Glutamatergic neuron (in vitro differentiated cells): ENCODE measurements around the gene UTS2. TPM values are rescaled to one million over a fixed set of nuclear protein-coding genes. Genes with fewer than 3 reads are reported as not detected.

Experiments used
- DNase-seq: peaks from one replicate; pipeline ENCODE4 v3.0.0; 2022
- H3K27ac Mint-ChIP-seq: one replicate; pipeline ENCODE4 v1.8.0; 2020; ENCODE audit warnings: mild to moderate bottlenecking, mixed read lengths, inconsistent platforms; ENCODE audit not compliant: unreplicated experiment
- H3K27me3 Mint-ChIP-seq: one replicate; pipeline ENCODE4 v1.8.0; 2020; ENCODE audit warnings: mild to moderate bottlenecking, moderate library complexity, mixed read lengths, inconsistent platforms; ENCODE audit not compliant: unreplicated experiment
- H3K36me3 Mint-ChIP-seq: one replicate; pipeline ENCODE4 v1.8.0; 2020; ENCODE audit warnings: mild to moderate bottlenecking, mixed read lengths, inconsistent platforms; ENCODE audit not compliant: unreplicated experiment
- H3K4me1 Mint-ChIP-seq: one replicate; pipeline ENCODE4 v1.8.0; 2020; ENCODE audit warnings: mild to moderate bottlenecking, low read depth, mixed read lengths, inconsistent platforms; ENCODE audit not compliant: unreplicated experiment
- H3K4me3 Mint-ChIP-seq: one replicate; pipeline ENCODE4 v1.8.0; 2020; ENCODE audit warnings: mild to moderate bottlenecking, mixed read lengths, inconsistent platforms; ENCODE audit not compliant: unreplicated experiment
- H3K9me3 Mint-ChIP-seq: one replicate; pipeline ENCODE4 v1.8.0; 2020; ENCODE audit warnings: mild to moderate bottlenecking, moderate library complexity, mixed read lengths, inconsistent platforms; ENCODE audit not compliant: unreplicated experiment
- CTCF ChIP-seq: fragments of 200-600 bp; sonication (generic); IDR thresholded peaks from one replicate; pipeline ENCODE4 v1.5.0; 2021; ENCODE audit not compliant: partially characterized antibody, unreplicated experiment
- total RNA-seq: library from RNA; stranded (reverse); fragmentation: NEBNext Ultra II Directional; extraction: Animal tissue kit (Norgen Biotek cat#: 25700); gene quantifications from one replicate; pipeline ENCODE4 v1.2.1, GENCODE V29; 2021; ENCODE audit not compliant: unreplicated experiment

UTS2 gene
- total RNA-seq, 1 donor from 2014 or later: not detected

- no peak overlapping the region for H3K4me3 Mint-ChIP-seq
- H3K27me3 Mint-ChIP-seq: peaks cover 1% of the 10 kb centered on the region
- no peak for TF ChIP-seq CTCF
- peaks cover 3% of the 10 kb centered on the region for H3K9me3 Mint-ChIP-seq
- no peaks in the 10 kb centered on the region for H3K36me3 Mint-ChIP-seq
- DNase-seq: no peak
- no peaks in the 10 kb centered on the region for H3K4me1 Mint-ChIP-seq
- H3K27ac Mint-ChIP-seq: no peak overlapping the region
These were observed 40.8 kb upstream of the UTS2 start for GRCh38 chr1:7893529-7894180.

- TF ChIP-seq CTCF: no peak
- no peak overlapping the region for H3K4me3 Mint-ChIP-seq
- no peak for DNase-seq
- H3K9me3 Mint-ChIP-seq: peaks cover 3% of the 10 kb centered on the region
- no peaks in the 10 kb centered on the region for H3K27me3 Mint-ChIP-seq
- H3K27ac Mint-ChIP-seq: no peak overlapping the region
- H3K4me1 Mint-ChIP-seq: no peaks in the 10 kb centered on the region
- no peaks in the 10 kb centered on the region for H3K36me3 Mint-ChIP-seq
These were observed 38.9 kb upstream of the UTS2 start for GRCh38 chr1:7891804-7892203.

- Mint-ChIP-seq H3K36me3 (no peaks in the 10 kb centered on the region), H3K4me1 (no peaks in the 10 kb centered on the region), H3K27ac (no peak overlapping the region), H3K27me3 (no peaks in the 10 kb centered on the region), H3K4me3 (no peak overlapping the region), H3K9me3 (peaks cover 3% of the 10 kb centered on the region)
- no peak for DNase-seq
- TF ChIP-seq CTCF: no peak
These were observed 38.0 kb upstream of the UTS2 start for GRCh38 chr1:7890853-7891252.

GRCh38 chr1:7888248-7889081 lies 35.6 kb upstream of the UTS2 start:
- Mint-ChIP-seq H3K27ac (no peak overlapping the region), H3K4me1 (no peaks in the 10 kb centered on the region), H3K4me3 (no peak overlapping the region), H3K36me3 (no peaks in the 10 kb centered on the region), H3K9me3 (no peaks in the 10 kb centered on the region), H3K27me3 (peaks cover 2% of the 10 kb centered on the region)
- DNase-seq: no peak
- TF ChIP-seq CTCF: no peak

- H3K27ac Mint-ChIP-seq: no peak overlapping the region
- peaks cover 2% of the 10 kb centered on the region for H3K27me3 Mint-ChIP-seq
- H3K9me3 Mint-ChIP-seq: no peaks in the 10 kb centered on the region
- DNase-seq: no peak
- H3K4me3 Mint-ChIP-seq: no peak overlapping the region
- TF ChIP-seq CTCF: no peak
- no peaks in the 10 kb centered on the region for H3K4me1 Mint-ChIP-seq
- H3K36me3 Mint-ChIP-seq: no peaks in the 10 kb centered on the region
These were observed 33.5 kb upstream of the UTS2 start for GRCh38 chr1:7886405-7886745.
